ENCODE measurements around the gene TSLP. TPM values are rescaled to one million over a fixed set of nuclear protein-coding genes. Genes with fewer than 3 reads are reported as not detected.

The TSLP gene
- polyA plus RNA-seq, 1 donor: 0.19 TPM

DNA sequence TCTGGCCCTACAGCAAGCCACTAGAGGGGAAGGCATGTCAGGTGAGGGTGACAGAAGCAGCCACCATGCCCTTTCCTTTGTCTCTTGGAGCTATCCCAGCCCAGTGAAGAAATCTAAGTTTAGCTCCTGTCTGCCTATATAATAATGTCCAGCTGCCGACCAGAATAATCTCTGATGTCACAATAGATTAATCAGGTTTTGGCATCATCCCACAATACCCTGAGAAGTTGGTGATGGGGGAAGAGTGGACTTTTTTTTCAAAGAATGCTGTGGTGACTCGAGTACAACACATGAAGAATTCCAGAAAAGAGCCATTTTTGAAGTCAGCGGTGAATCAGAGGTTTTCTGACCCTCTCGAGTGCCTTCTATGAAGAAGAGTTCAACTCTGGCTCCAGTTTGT, 1.7 kb upstream of the TSLP start:
- no CpG with 5 or more reads among the region's 4 CpGs for WGBS (ENCODE audit: insufficient coverage, low lambda C conversion rate)
- H3K4me3 ChIP-seq (ENCODE audit: low read length): no peak overlapping the region
- peaks cover 6% of the 10 kb centered on the region for H3K4me1 ChIP-seq (ENCODE audit: control insufficient read depth, insufficient read depth, low read length)
- no peaks in the 10 kb centered on the region for H3K36me3 ChIP-seq (ENCODE audit: control insufficient read depth, insufficient read depth, low read length)
- no peak for DNase-seq
- no peaks in the 10 kb centered on the region for H3K9me3 ChIP-seq (ENCODE audit: control insufficient read depth, low read depth, low read length)
- no peak overlapping the region for H3K27ac ChIP-seq (ENCODE audit: low read length)
- H3K27me3 ChIP-seq (ENCODE audit: control insufficient read depth, insufficient read depth, low read length): peaks cover 68% of the 10 kb centered on the region

- no CpG with 5 or more reads among the region's 42 CpGs for WGBS (ENCODE audit: insufficient coverage, low lambda C conversion rate)
- Histone ChIP-seq H3K4me3 (ENCODE audit: low read length) (peak overlapping the region; percentile 6), H3K27me3 (ENCODE audit: control insufficient read depth, insufficient read depth, low read length) (peaks cover 72% of the 10 kb centered on the region), H3K27ac (ENCODE audit: low read length) (no peak overlapping the region), H3K36me3 (ENCODE audit: control insufficient read depth, insufficient read depth, low read length) (no peaks in the 10 kb centered on the region), H3K4me1 (ENCODE audit: control insufficient read depth, insufficient read depth, low read length) (peaks cover 6% of the 10 kb centered on the region), H3K9me3 (ENCODE audit: control insufficient read depth, low read depth, low read length) (no peaks in the 10 kb centered on the region)
- peak in 1 of 2 donors; percentile 9 for DNase-seq
Observed at GRCh38 chr5:111070272-111071134, 1.0 kb upstream of the TSLP start.

DNA sequence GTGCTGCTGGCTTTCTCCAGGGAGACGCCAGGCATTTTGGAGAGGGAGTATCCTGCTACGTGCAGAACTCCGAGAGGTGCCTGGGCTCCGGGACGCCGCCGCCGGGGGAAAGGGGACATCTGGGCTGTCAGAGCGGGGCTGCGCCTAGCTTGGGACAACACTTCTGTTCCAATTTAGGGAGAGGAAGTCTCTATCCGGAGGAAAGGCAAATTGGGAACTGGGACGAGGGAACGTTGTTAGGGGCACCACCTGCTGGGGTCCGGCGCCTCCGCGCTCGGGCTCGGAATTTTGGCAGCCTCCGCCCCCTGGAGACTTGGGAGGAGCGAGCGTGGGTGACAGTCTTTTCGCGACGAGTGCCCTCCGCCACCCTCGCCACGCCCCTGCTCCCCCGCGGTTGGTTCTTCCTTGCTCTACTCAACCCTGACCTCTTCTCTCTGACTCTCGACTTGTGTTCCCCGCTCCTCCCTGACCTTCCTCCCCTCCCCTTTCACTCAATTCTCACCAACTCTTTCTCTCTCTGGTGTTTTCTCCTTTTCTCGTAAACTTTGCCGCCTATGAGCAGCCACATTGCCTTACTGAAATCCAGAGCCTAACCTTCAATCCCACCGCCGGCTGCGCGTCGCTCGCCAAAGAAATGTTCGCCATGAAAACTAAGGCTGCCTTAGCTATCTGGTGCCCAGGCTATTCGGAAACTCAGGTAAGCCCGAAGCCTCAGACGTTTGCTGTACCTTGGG, 1.6 kb downstream of the TSLP start:
- 0% methylated on average over 3 of the region's 44 CpGs for WGBS (ENCODE audit: insufficient coverage, low lambda C conversion rate)
- H3K4me1 ChIP-seq (ENCODE audit: control insufficient read depth, insufficient read depth, low read length): peaks cover 6% of the 10 kb centered on the region
- no peaks in the 10 kb centered on the region for H3K9me3 ChIP-seq (ENCODE audit: control insufficient read depth, low read depth, low read length)
- H3K27me3 ChIP-seq (ENCODE audit: control insufficient read depth, insufficient read depth, low read length): peaks cover 67% of the 10 kb centered on the region
- peak overlapping the region; percentile 41 for H3K4me3 ChIP-seq (ENCODE audit: low read length)
- DNase-seq: peak; percentile 6 to 38
- H3K27ac ChIP-seq (ENCODE audit: low read length): no peak overlapping the region
- no peaks in the 10 kb centered on the region for H3K36me3 ChIP-seq (ENCODE audit: control insufficient read depth, insufficient read depth, low read length)

DNA sequence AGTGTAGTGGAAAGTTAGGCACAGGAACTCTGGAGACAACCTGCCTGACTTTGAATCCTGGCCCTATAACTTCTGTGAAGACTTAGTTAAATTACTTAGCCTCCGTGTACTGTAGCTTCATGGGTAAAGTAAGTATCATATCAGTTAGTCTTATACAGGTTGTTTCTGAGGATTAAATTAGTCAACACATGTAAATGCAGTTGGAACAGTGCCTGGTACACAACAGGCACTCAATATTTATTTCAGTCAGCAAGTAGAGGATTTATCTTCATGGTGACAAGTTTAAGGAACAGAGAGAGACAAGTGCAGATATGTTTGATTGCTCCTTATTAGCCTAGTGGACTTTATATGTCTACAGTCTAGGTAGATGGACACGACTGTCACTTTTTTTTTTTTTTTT, 2.7 kb downstream of the TSLP start:
- no peaks in the 10 kb centered on the region for H3K9me3 ChIP-seq (ENCODE audit: control insufficient read depth, low read depth, low read length)
- DNase-seq: no peak
- WGBS (ENCODE audit: insufficient coverage, low lambda C conversion rate): no CpG with 5 or more reads among the region's 2 CpGs
- no peak overlapping the region for H3K4me3 ChIP-seq (ENCODE audit: low read length)
- H3K36me3 ChIP-seq (ENCODE audit: control insufficient read depth, insufficient read depth, low read length): no peaks in the 10 kb centered on the region
- peaks cover 6% of the 10 kb centered on the region for H3K4me1 ChIP-seq (ENCODE audit: control insufficient read depth, insufficient read depth, low read length)
- H3K27ac ChIP-seq (ENCODE audit: low read length): no peak overlapping the region
- H3K27me3 ChIP-seq (ENCODE audit: control insufficient read depth, insufficient read depth, low read length): peaks cover 58% of the 10 kb centered on the region

- Histone ChIP-seq H3K36me3 (ENCODE audit: control insufficient read depth, insufficient read depth, low read length) (no peaks in the 10 kb centered on the region), H3K4me1 (ENCODE audit: control insufficient read depth, insufficient read depth, low read length) (peaks cover 6% of the 10 kb centered on the region), H3K4me3 (ENCODE audit: low read length) (no peak overlapping the region), H3K27me3 (ENCODE audit: control insufficient read depth, insufficient read depth, low read length) (peaks cover 46% of the 10 kb centered on the region), H3K9me3 (ENCODE audit: control insufficient read depth, low read depth, low read length) (no peaks in the 10 kb centered on the region), H3K27ac (ENCODE audit: low read length) (no peak overlapping the region)
- no peak for DNase-seq
Observed at GRCh38 chr5:111075520-111075919, 4.0 kb downstream of the TSLP start.

GRCh38 chr5:111076091-111076490, 4.6 kb downstream of the TSLP start:
- Histone ChIP-seq H3K36me3 (ENCODE audit: control insufficient read depth, insufficient read depth, low read length) (no peaks in the 10 kb centered on the region), H3K4me3 (ENCODE audit: low read length) (no peak overlapping the region), H3K9me3 (ENCODE audit: control insufficient read depth, low read depth, low read length) (no peaks in the 10 kb centered on the region), H3K4me1 (ENCODE audit: control insufficient read depth, insufficient read depth, low read length) (peaks cover 6% of the 10 kb centered on the region), H3K27me3 (ENCODE audit: control insufficient read depth, insufficient read depth, low read length) (peaks cover 40% of the 10 kb centered on the region), H3K27ac (ENCODE audit: low read length) (no peak overlapping the region)
- no peak for DNase-seq
- WGBS (ENCODE audit: insufficient coverage, low lambda C conversion rate): no CpG with 5 or more reads among the region's 1 CpG

DNA sequence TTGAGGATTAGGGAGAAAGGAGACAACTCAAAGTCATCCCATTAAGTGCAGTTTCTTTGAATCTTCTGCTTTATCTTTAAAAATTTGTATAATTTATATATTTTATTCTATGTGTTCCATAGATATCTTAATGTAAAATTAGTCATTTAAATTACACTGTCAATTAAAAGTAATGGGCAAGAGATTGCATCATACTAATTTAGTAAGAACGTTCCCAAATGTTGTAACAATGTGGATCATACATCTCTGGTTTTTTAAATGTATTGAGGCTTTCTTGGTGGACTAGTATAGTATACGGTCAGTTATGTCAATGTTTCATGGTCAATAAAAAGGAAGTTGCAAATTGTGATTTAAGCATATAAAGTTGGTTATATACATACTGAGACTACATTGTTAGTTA, 6.2 kb downstream of the TSLP start:
- 100% methylated on average over 2 of the region's 2 CpGs for WGBS (ENCODE audit: insufficient coverage, low lambda C conversion rate)

GRCh38 chr5:111079846-111080245, 8.3 kb downstream of the TSLP start:
- 67% methylated on average over 1 of the region's 1 CpG for WGBS (ENCODE audit: insufficient coverage, low lambda C conversion rate)
- H3K27me3 ChIP-seq (ENCODE audit: control insufficient read depth, insufficient read depth, low read length): peaks cover 12% of the 10 kb centered on the region
- no peak for DNase-seq
- no peaks in the 10 kb centered on the region for H3K36me3 ChIP-seq (ENCODE audit: control insufficient read depth, insufficient read depth, low read length)
- H3K4me3 ChIP-seq (ENCODE audit: low read length): no peak overlapping the region
- H3K9me3 ChIP-seq (ENCODE audit: control insufficient read depth, low read depth, low read length): no peaks in the 10 kb centered on the region
- no peak overlapping the region for H3K27ac ChIP-seq (ENCODE audit: low read length)
- H3K4me1 ChIP-seq (ENCODE audit: control insufficient read depth, insufficient read depth, low read length): no peaks in the 10 kb centered on the region

More for the DNA sequence above, 6.2 kb downstream of the TSLP start:
- no peak overlapping the region for H3K27ac ChIP-seq (ENCODE audit: low read length)
- DNase-seq: no peak
- no peak overlapping the region for H3K4me3 ChIP-seq (ENCODE audit: low read length)
- H3K36me3 ChIP-seq (ENCODE audit: control insufficient read depth, insufficient read depth, low read length): no peaks in the 10 kb centered on the region
- peaks cover 6% of the 10 kb centered on the region for H3K4me1 ChIP-seq (ENCODE audit: control insufficient read depth, insufficient read depth, low read length)
- H3K9me3 ChIP-seq (ENCODE audit: control insufficient read depth, low read depth, low read length): no peaks in the 10 kb centered on the region
- H3K27me3 ChIP-seq (ENCODE audit: control insufficient read depth, insufficient read depth, low read length): peaks cover 29% of the 10 kb centered on the region

DNA sequence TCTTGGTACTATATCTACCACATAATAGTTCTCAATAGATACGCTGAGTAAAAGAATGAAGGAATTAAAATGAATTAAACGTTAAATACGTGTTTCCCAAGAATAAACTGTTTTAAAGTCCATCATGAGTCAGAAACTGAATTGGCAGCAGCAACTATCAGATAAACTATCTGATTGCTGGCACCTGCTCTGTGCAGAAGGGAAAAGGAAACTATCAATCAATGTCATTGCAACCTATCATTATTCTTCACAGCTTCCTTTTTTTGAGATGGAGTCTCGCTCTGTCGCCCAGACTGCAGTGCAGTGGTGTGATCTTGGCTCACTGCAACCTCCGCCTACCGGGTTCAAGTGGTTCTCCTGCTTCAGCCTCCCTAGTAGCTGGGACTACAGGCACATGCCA, 11.8 kb downstream of the TSLP start:
- Histone ChIP-seq H3K27me3 (ENCODE audit: control insufficient read depth, insufficient read depth, low read length) (peaks cover 3% of the 10 kb centered on the region), H3K4me3 (ENCODE audit: low read length) (no peak overlapping the region), H3K27ac (ENCODE audit: low read length) (no peak overlapping the region), H3K36me3 (ENCODE audit: control insufficient read depth, insufficient read depth, low read length) (no peaks in the 10 kb centered on the region), H3K4me1 (ENCODE audit: control insufficient read depth, insufficient read depth, low read length) (no peaks in the 10 kb centered on the region), H3K9me3 (ENCODE audit: control insufficient read depth, low read depth, low read length) (no peaks in the 10 kb centered on the region)
- WGBS (ENCODE audit: insufficient coverage, low lambda C conversion rate): 83% methylated on average over 2 of the region's 7 CpGs
- no peak for DNase-seq

GRCh38 chr5:111092062-111092853, 20.7 kb downstream of the TSLP start, which contains the start of gene WDR36:
WDR36 (plus strand) TSS chr5:111092348; CDS start chr5:111092457, 109 bp downstream.
- Histone ChIP-seq H3K4me3 (ENCODE audit: low read length) (peak within 1 kb of the TSS; percentile 83), H3K36me3 (ENCODE audit: control insufficient read depth, insufficient read depth, low read length) (peaks cover 2% of the 10 kb centered on the region), H3K27me3 (ENCODE audit: control insufficient read depth, insufficient read depth, low read length) (no peaks in the 10 kb centered on the region), H3K9me3 (ENCODE audit: control insufficient read depth, low read depth, low read length) (no peaks in the 10 kb centered on the region), H3K27ac (ENCODE audit: low read length) (peak within 1 kb of the TSS; percentile 65), H3K4me1 (ENCODE audit: control insufficient read depth, insufficient read depth, low read length) (peaks cover 3% of the 10 kb centered on the region)
- WGBS (ENCODE audit: insufficient coverage, low lambda C conversion rate): 20% methylated on average over 2 of the region's 50 CpGs
- peak; percentile 84 to 92 for DNase-seq

All from large intestine (tissue), 3 donors.